Measurements from ENCODE around the gene MMP23B.
A peak's percentile ranks its signal among the peaks of the same experiment; 100 is the strongest.

Gene MMP23B

GRCh38 chr1:1602968-1603506 lies 28.9 kb upstream of the MMP23B start:
- DNase-seq, result no peak

GRCh38 chr1:1603671-1604373 lies 28.2 kb upstream of the MMP23B start:
- no peak for DNase-seq

GRCh38 chr1:1604374-1605033 lies 27.5 kb upstream of the MMP23B start:
- DNase-seq, result no peak

GRCh38 chr1:1605034-1605591 lies 26.9 kb upstream of the MMP23B start:
- no peak for DNase-seq

- DNase-seq, result no peak
Observed at GRCh38 chr1:1605724-1606123, 26.2 kb upstream of the MMP23B start.

- DNase-seq, result no peak
Observed at GRCh38 chr1:1606232-1606631, 25.7 kb upstream of the MMP23B start.

- no peak for DNase-seq
Observed at GRCh38 chr1:1609822-1610485, 22.0 kb upstream of the MMP23B start.

- no peak for DNase-seq
Observed at GRCh38 chr1:1610796-1611195, 21.2 kb upstream of the MMP23B start.

GRCh38 chr1:1612104-1612400 lies 19.9 kb upstream of the MMP23B start:
- DNase-seq, result no peak

- no peak for DNase-seq
Observed at GRCh38 chr1:1613509-1614082, 18.4 kb upstream of the MMP23B start.

GRCh38 chr1:1614204-1614953 lies 17.6 kb upstream of the MMP23B start:
- DNase-seq, result peak; percentile 46

GRCh38 chr1:1614954-1615255 lies 17.1 kb upstream of the MMP23B start:
- DNase-seq, result no peak

- DNase-seq, result peak; percentile 96
Observed at GRCh38 chr1:1615256-1616044, 16.5 kb upstream of the MMP23B start, which contains the start of gene MIB2. MIB2 (plus strand) TSS chr1:1615500; CDS start chr1:1623453, 7,953 bp downstream.

GRCh38 chr1:1616045-1616790 lies 15.8 kb upstream of the MMP23B start:
- DNase-seq, result peak; percentile 36

GRCh38 chr1:1616838-1617237 lies 15.1 kb upstream of the MMP23B start:
- DNase-seq, result no peak

GRCh38 chr1:1617516-1617915 lies 14.5 kb upstream of the MMP23B start:
- DNase-seq, result no peak

GRCh38 chr1:1617925-1618324 lies 14.0 kb upstream of the MMP23B start:
- DNase-seq, result no peak

- DNase-seq, result no peak
Observed at GRCh38 chr1:1618396-1619068, 13.4 kb upstream of the MMP23B start.

- no peak for DNase-seq
Observed at GRCh38 chr1:1619917-1620361, 12.0 kb upstream of the MMP23B start.

GRCh38 chr1:1620433-1621139 lies 11.4 kb upstream of the MMP23B start:
- no peak for DNase-seq
